ENCODE data around the gene SNRNP70.
"Not testable (repeated sequence)": the region's sequence is repeated elsewhere in the genome, so short reads cannot be mapped to it uniquely, and the experiment has no call there.

DNA sequence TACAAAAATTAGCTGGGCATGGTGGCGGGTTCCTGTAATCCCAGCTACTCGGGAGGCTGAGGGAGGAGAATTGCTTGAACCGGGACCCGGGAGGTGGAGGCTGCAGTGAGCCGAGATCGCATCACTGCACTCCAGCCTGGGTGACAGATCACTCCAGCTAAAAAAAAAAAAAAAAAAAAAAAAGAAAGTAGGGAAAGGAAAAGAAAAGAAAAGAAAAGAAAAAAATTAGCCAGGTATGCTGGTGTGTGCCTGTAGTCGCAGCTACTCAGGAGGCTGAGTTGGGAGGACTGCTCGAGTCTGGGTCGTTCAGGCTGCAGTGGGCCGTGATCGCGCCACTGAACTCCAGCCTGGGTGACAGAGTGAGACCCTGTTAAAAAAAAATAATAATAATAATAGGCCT is 42.0 kb downstream of the SNRNP70 start:
- not testable (repeated sequence) for TF ChIP-seq CTCF (conservative IDR thresholded peaks at IDR 0.05 in 1 of 2, IDR thresholded peaks at IDR 0.05 in 1 of 2; ENCODE audit: low read depth in 1 of 2, low read length in 2 of 2); EZH2 (IDR thresholded peaks at IDR 0.05; ENCODE audit: low read length, missing control alignments)
